Esophagus muscularis mucosa (tissue), 4 donors: Measurements from ENCODE around the gene SPON1. TPM values are rescaled to one million over a fixed set of nuclear protein-coding genes. Genes with fewer than 3 reads are reported as not detected.
A peak's percentile ranks its signal among the peaks of the same experiment; 100 is the strongest.

Experiments used
- DNase-seq: peaks from one replicate; pipeline ENCODE4 v3.0.0-alpha.2; 2017; ENCODE audit errors: extremely low spot score
- H3K27ac ChIP-seq, 4 donors: fragments of 200-600 bp; sonication (generic); replicated peaks in 1 of 4; 1 replicate in 3 of 4; 2 replicates in 1 of 4; pipeline ENCODE4 v1.5.1; 2016 to 2019; ENCODE audit warnings: mild to moderate bottlenecking in 1 of 4
- H3K27me3 ChIP-seq, 4 donors: fragments of 200-600 bp; sonication (generic); one replicate each; pipeline versions ENCODE4 v1.5.1 to v1.6.0; 2016 to 2019
- H3K36me3 ChIP-seq, 4 donors: fragments of 200-600 bp; sonication (generic); one replicate each; pipeline ENCODE4 v1.5.1; 2016 to 2019
- H3K4me1 ChIP-seq, 4 donors: fragments of 200-600 bp; sonication (generic); one replicate each; pipeline ENCODE4 v1.5.1; 2016 to 2019
- H3K4me3 ChIP-seq, 4 donors: fragments of 200-600 bp; sonication (generic); 1 replicate in 2 of 4; 2 replicates in 2 of 4; pipeline ENCODE4 v1.5.1; 2016 to 2019; ENCODE audit warnings: mild to moderate bottlenecking in 4 of 4, moderate library complexity in 1 of 4
- H3K9me3 ChIP-seq, 4 donors: fragments of 200-600 bp; sonication (generic); 1 replicate in 3 of 4; 2 replicates in 1 of 4; pipeline ENCODE4 v1.5.1; 2016 to 2019
- CTCF ChIP-seq, 3 experiments: fragments of 200-600 bp in 2 of 3; fragments of 450-650 bp in 1 of 3; sonication (generic) in 2 of 3; IDR thresholded peaks; one replicate each; pipeline ENCODE4 v1.5.1; 2017 to 2019; ENCODE audit warnings: antibody characterized with exemption in 3 of 3, mild to moderate bottlenecking in 2 of 3, moderate library complexity in 1 of 3
- EP300 ChIP-seq: sonication (generic); formaldehyde crosslinking; IDR thresholded peaks from one replicate; pipeline ENCODE4 v1.6.1; 2017; ENCODE audit warnings: antibody characterized with exemption
- POLR2A ChIP-seq: fragments of 450-650 bp; IDR thresholded peaks from one replicate; pipeline ENCODE4 v1.6.1; 2017; ENCODE audit warnings: antibody characterized with exemption, moderate library complexity, mild to moderate bottlenecking, low read depth
- POLR2AphosphoS5 ChIP-seq, 2 donors: sonication (generic); formaldehyde crosslinking; IDR thresholded peaks; one replicate each; pipeline ENCODE4 v1.6.1; 2017; ENCODE audit warnings: antibody characterized with exemption in 2 of 2
- WGBS: methylation state at CpG from one replicate; pipeline ENCODE4 v1.1.5; 2018; 5-methylcytosine and 5-hydroxymethylcytosine counted together
- intact Hi-C: fragments of 100-400 bp; cut with DNase I; formaldehyde crosslinking; loops from one replicate; pipeline ENCODE4 v1.15.1; 2023
- total RNA-seq, 4 donors: library from RNA; depleted of rRNA; stranded (reverse); fragments of >200 nt; gene quantifications; one replicate each; pipeline versions ENCODE4 v1.1.0 to v1.2.1, GENCODE V29; 2016

SPON1 gene
- total RNA-seq, 4 donors from 2014 or later: 12.5 to 25.2 (median 19.2) TPM

GRCh38 chr11:13972043-13972910 is 9.8 kb downstream of the SPON1 start:
- TF ChIP-seq EP300 (no peak), POLR2AphosphoS5 (IDR thresholded peaks at IDR 0.05) (no peak), POLR2A (no peak), CTCF (IDR thresholded peaks at IDR 0.05) (no peak)
- no peaks in the 10 kb centered on the region for H3K9me3 ChIP-seq
- peaks cover 15 to 32% (median 30%) of the 10 kb centered on the region in 4 donors for H3K4me1 ChIP-seq
- H3K4me3 ChIP-seq: no peak overlapping the region
- no peaks in the 10 kb centered on the region for H3K36me3 ChIP-seq
- peak overlapping the region in 3 of 4 donors; percentile 16 to 28 (median 27) for H3K27ac ChIP-seq
- no peaks in the 10 kb centered on the region for H3K27me3 ChIP-seq
- DNase-seq: peak; percentile 80
- WGBS: 48% methylated on average over 2 of the region's 2 CpGs
- intact Hi-C loops: no loop called here

GRCh38 chr11:13972944-13973343 is 10.4 kb downstream of the SPON1 start:
- 89% methylated on average over 3 of the region's 3 CpGs for WGBS
- Histone ChIP-seq H3K27ac (peak overlapping the region in 3 of 4 donors; percentile 16 to 28 (median 27)), H3K36me3 (no peaks in the 10 kb centered on the region), H3K9me3 (no peaks in the 10 kb centered on the region), H3K27me3 (no peaks in the 10 kb centered on the region), H3K4me3 (no peak overlapping the region), H3K4me1 (peaks cover 15 to 32% (median 30%) of the 10 kb centered on the region in 4 donors)
- TF ChIP-seq POLR2AphosphoS5 (IDR thresholded peaks at IDR 0.05) (no peak), POLR2A (no peak), EP300 (no peak), CTCF (IDR thresholded peaks at IDR 0.05) (no peak)
- intact Hi-C loops: no loop called here
- DNase-seq: no peak

- Histone ChIP-seq H3K9me3 (no peaks in the 10 kb centered on the region), H3K27ac (no peak overlapping the region), H3K27me3 (no peaks in the 10 kb centered on the region), H3K4me1 (peaks cover 15 to 41% (median 34%) of the 10 kb centered on the region in 4 donors), H3K4me3 (no peak overlapping the region), H3K36me3 (no peaks in the 10 kb centered on the region)
- intact Hi-C loops: no loop called here
- TF ChIP-seq POLR2AphosphoS5 (IDR thresholded peaks at IDR 0.05) (no peak), POLR2A (no peak), CTCF (IDR thresholded peaks at IDR 0.05) (no peak), EP300 (no peak)
- peak; percentile 66 for DNase-seq
- WGBS: 85% methylated on average over 1 of the region's 1 CpG
Measured at GRCh38 chr11:13974631-13975030, 12.1 kb downstream of the SPON1 start.

GRCh38 chr11:13983081-13983751 is 20.7 kb downstream of the SPON1 start:
- Histone ChIP-seq H3K4me3 (no peak overlapping the region), H3K9me3 (no peaks in the 10 kb centered on the region), H3K27me3 (no peaks in the 10 kb centered on the region), H3K36me3 (no peaks in the 10 kb centered on the region), H3K4me1 (peaks cover 0 to 48% (median 40%) of the 10 kb centered on the region in 4 donors), H3K27ac (peak overlapping the region; percentile 76 to 80 (median 78))
- DNase-seq: peak; percentile 92
- TF ChIP-seq POLR2AphosphoS5 (IDR thresholded peaks at IDR 0.05) (peak; percentile 63 to 81), CTCF (IDR thresholded peaks at IDR 0.05) (no peak)
- WGBS: 31% methylated on average over 11 of the region's 12 CpGs
- intact Hi-C loops: loop anchor here (5.0 kb wide), 1 partner anchor 44 kb away; no protein-coding TSS in a partner anchor
